OCI-LY7 (cell line): ENCODE measurements around the gene CCNF. TPM values are rescaled to one million over a fixed set of nuclear protein-coding genes. Genes with fewer than 3 reads are reported as not detected.
A peak's percentile ranks its signal among the peaks of the same experiment; 100 is the strongest.
"Not testable (repeated sequence)": the region's sequence is repeated elsewhere in the genome, so short reads cannot be mapped to it uniquely, and the experiment has no call there.

Experiments
- BruUV-seq: library from RNA; stranded (reverse); fragments of 400-500 nt; replicated peaks from 2 replicates; lab custom pipeline; 2021; lab: Mats Ljungman, UMichigan
- CTCF ChIA-PET: fragments of 300-600 bp; sonication (Branson Sonifier 250); formaldehyde crosslinking; loops from one replicate; lab custom pipeline; 2022; ENCODE audit warnings: antibody characterized with exemption; ENCODE audit not compliant: unreplicated experiment; lab: Charles Lee
- POLR2A ChIA-PET: fragments of 300-600 bp; sonication (Branson Sonifier 250); formaldehyde crosslinking; loops from one replicate; lab custom pipeline; 2022; ENCODE audit warnings: antibody characterized with exemption; lab: Charles Lee
- DNase-seq: peaks from one replicate; pipeline ENCODE4 v3.0.0-alpha.2; 2015; ENCODE audit warnings: low spot score
- H2AFZ ChIP-seq: fragments of 200-600 bp; sonication (generic), shearing (Covaris generic); 2 replicates; pipeline ENCODE4 v1.6.1; 2014; ENCODE audit warnings: mild to moderate bottlenecking, antibody characterized with exemption, low read length, moderate library complexity
- H3K27ac ChIP-seq: fragments of 200-600 bp; sonication (generic); 2 replicates; pipeline ENCODE4 v1.5.1; 2014; ENCODE audit warnings: mixed run types, low read depth, mild to moderate bottlenecking, moderate library complexity, low read length, inconsistent platforms; ENCODE audit not compliant: poor library complexity, severe bottlenecking
- H3K36me3 ChIP-seq: fragments of 200-600 bp; sonication (generic); 2 replicates; pipeline ENCODE4 v1.6.1; 2014; ENCODE audit warnings: mild to moderate bottlenecking, antibody characterized with exemption, low read length, moderate library complexity, mixed read lengths; ENCODE audit not compliant: insufficient read depth
- H3K4me1 ChIP-seq: fragments of 200-600 bp; sonication (generic); 2 replicates; pipeline ENCODE4 v1.5.1; 2014; ENCODE audit warnings: mild to moderate bottlenecking, low read length; ENCODE audit not compliant: insufficient read depth, poor library complexity, severe bottlenecking
- H3K4me2 ChIP-seq: fragments of 200-600 bp; sonication (generic); 2 replicates; pipeline ENCODE4 v1.6.1; 2014; ENCODE audit warnings: mild to moderate bottlenecking, low read length
- H3K4me3 ChIP-seq: fragments of 200-600 bp; sonication (generic); 2 replicates; pipeline ENCODE4 v1.5.1; 2014; ENCODE audit warnings: mild to moderate bottlenecking, low read depth, low read length; ENCODE audit not compliant: poor library complexity, severe bottlenecking
- H3K79me2 ChIP-seq: fragments of 200-600 bp; sonication (generic); 2 replicates; pipeline ENCODE4 v1.6.1; 2016; ENCODE audit warnings: low read depth, mild to moderate bottlenecking, low read length, moderate library complexity, mixed read lengths; ENCODE audit not compliant: insufficient read depth
- H3K9me2 ChIP-seq: fragments of 200-600 bp; sonication (generic); 2 replicates; pipeline ENCODE4 v1.6.1; 2016; ENCODE audit warnings: mild to moderate bottlenecking, low read length, mixed read lengths; ENCODE audit not compliant: insufficient read depth
- H3K9me3 ChIP-seq: fragments of 200-600 bp; sonication (generic); 2 replicates; pipeline ENCODE4 v1.6.1; 2014; ENCODE audit warnings: mild to moderate bottlenecking, mixed run types, low read length, mixed read lengths
- H4K20me1 ChIP-seq: fragments of 200-600 bp; sonication (generic); 2 replicates; pipeline ENCODE4 v1.6.1; 2014; ENCODE audit warnings: mild to moderate bottlenecking, antibody characterized with exemption, low read length, moderate library complexity, mixed read lengths; ENCODE audit not compliant: insufficient read depth
- CTCF ChIP-seq: fragments of 200-600 bp; sonication (generic); conservative IDR thresholded peaks from 2 replicates; pipeline ENCODE4 v1.5.1; 2014; ENCODE audit warnings: mild to moderate bottlenecking, antibody characterized with exemption, low read length, moderate library complexity, mixed read lengths
- EZH2phosphoT487 ChIP-seq: fragments of 200-600 bp; sonication (generic); IDR thresholded peaks from 2 replicates; pipeline ENCODE4 v1.6.1; 2018; ENCODE audit warnings: low read depth, borderline replicate concordance, mild to moderate bottlenecking, mixed run types, antibody characterized with exemption, low read length, moderate library complexity, mixed read lengths
- intact Hi-C: fragments of 100-400 bp; cut with micrococcal nuclease; formaldehyde crosslinking; loops from one replicate; pipeline ENCODE4 v1.10.0; 2022; ENCODE audit not compliant: unreplicated experiment
- total RNA-seq, 2 experiments: library from RNA; depleted of rRNA in 1 of 2; stranded (reverse); fragments of >200 nt in 1 of 2; shearing (Covaris generic) in 1 of 2; gene quantifications; 2 replicates each; pipeline ENCODE4 v1.2.3, GENCODE V29; 2014 to 2022

The CCNF gene
- total RNA-seq, 2 experiments from 2014 or later: 82.1 to 83.3 TPM

- Histone ChIP-seq H3K4me2 (no peak overlapping the region), H4K20me1 (no peaks in the 10 kb centered on the region), H3K9me3 (no peaks in the 10 kb centered on the region), H3K27ac (no peak overlapping the region), H3K4me1 (peaks cover 17% of the 10 kb centered on the region), H3K36me3 (peaks cover 90% of the 10 kb centered on the region), H3K9me2 (no peaks in the 10 kb centered on the region), H2AFZ (no peak overlapping the region), H3K4me3 (no peak overlapping the region), H3K79me2 (peaks cover 10% of the 10 kb centered on the region; the same call in 1 of the 2 replicates)
- TF ChIP-seq CTCF: no peak
- no peak for TF ChIP-seq EZH2phosphoT487
- intact Hi-C loops: no loop called here
- ChIA-PET POLR2A (no interaction called here), CTCF (no interaction called here)
- no peak for DNase-seq
- BruUV-seq: no TSS peak
Measured at GRCh38 chr16:2437032-2437790, 8.0 kb downstream of the CCNF start.

DNA sequence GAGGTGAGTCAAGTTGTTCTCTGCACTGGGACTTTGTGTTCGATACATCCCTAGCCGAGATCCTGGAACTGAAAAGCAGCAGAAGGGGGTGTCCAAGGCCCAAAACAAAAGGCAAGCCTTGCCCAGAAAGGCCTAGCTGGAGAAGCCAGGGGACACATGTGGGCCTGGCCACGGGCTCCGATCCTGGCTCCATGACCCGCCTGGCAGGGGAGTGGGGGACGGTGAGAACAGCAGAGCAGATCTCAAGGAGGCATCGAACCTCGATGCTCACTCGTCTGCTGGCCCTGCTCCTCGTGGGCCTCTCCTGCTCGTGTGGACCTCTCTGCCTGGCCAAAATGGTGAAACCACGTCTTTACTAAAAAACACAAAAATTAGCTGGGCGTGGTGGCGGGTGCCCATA, 8.9 kb downstream of the CCNF start:
- Histone ChIP-seq H3K36me3 (peaks cover 82% of the 10 kb centered on the region), H3K4me2 (no peak overlapping the region), H4K20me1 (no peaks in the 10 kb centered on the region), H2AFZ (no peak overlapping the region), H3K9me3 (no peaks in the 10 kb centered on the region), H3K79me2 (peaks cover under 1% of the 10 kb centered on the region; the same call in 1 of the 2 replicates), H3K4me1 (peaks cover 17% of the 10 kb centered on the region), H3K4me3 (no peak overlapping the region), H3K27ac (no peak overlapping the region), H3K9me2 (no peaks in the 10 kb centered on the region)
- DNase-seq: no peak
- ChIA-PET CTCF (no interaction called here), POLR2A (interaction anchor here (0.7 kb wide), 1 partner anchor 234 kb away, joined by 3 read pairs; no protein-coding TSS in a partner anchor)
- TF ChIP-seq CTCF (no peak), EZH2phosphoT487 (no peak)
- BruUV-seq: TSS peak; percentile 25
- intact Hi-C loops: no loop called here

- H3K4me1 ChIP-seq: peaks cover 17% of the 10 kb centered on the region
- DNase-seq: no peak
- H2AFZ ChIP-seq: no peak overlapping the region
- no TSS peak for BruUV-seq
- H3K4me2 ChIP-seq: peak overlapping the region; percentile 28; the same call in 1 of the 2 replicates
- intact Hi-C loops: no loop called here
- H3K79me2 ChIP-seq: no peaks in the 10 kb centered on the region
- TF ChIP-seq CTCF (no peak), EZH2phosphoT487 (no peak)
- H3K9me2 ChIP-seq: no peaks in the 10 kb centered on the region
- no peaks in the 10 kb centered on the region for H4K20me1 ChIP-seq
- POLR2A ChIA-PET: interaction anchor here (0.5 to 0.6 kb wide), 2 partner anchors 30 to 297 kb away, joined by 3 to 4 read pairs; no protein-coding TSS in a partner anchor
- H3K36me3 ChIP-seq: peaks cover 83% of the 10 kb centered on the region
- CTCF ChIA-PET: interaction anchor here (0.6 to 2.0 kb wide), 2 partner anchors 9 to 17 kb away, joined by 3 to 7 read pairs; partner anchors contain the start of gene CCNF
- H3K9me3 ChIP-seq: no peaks in the 10 kb centered on the region
- no peak overlapping the region for H3K4me3 ChIP-seq
- H3K27ac ChIP-seq: peak overlapping the region; percentile 55
Measured at GRCh38 chr16:2439598-2439997, 10.4 kb downstream of the CCNF start.

- DNase-seq, H3K9me2 ChIP-seq, intact Hi-C loops, H3K9me3 ChIP-seq, H3K79me2 ChIP-seq, BruUV-seq, H4K20me1 ChIP-seq, H3K4me3 ChIP-seq, H3K27ac ChIP-seq, H2AFZ ChIP-seq, H3K4me2 ChIP-seq: not testable (repeated sequence)
- Histone ChIP-seq H3K4me1 (peaks cover 17% of the 10 kb centered on the region), H3K36me3 (peaks cover 84% of the 10 kb centered on the region)
- ChIA-PET CTCF (interaction anchor here (2.0 kb wide), 1 partner anchor 11 kb away, joined by 7 read pairs; the partner anchor contains the start of gene CCNF), POLR2A (interaction anchor here (1.0 kb wide), 1 partner anchor 18 kb away, joined by 3 read pairs; the partner anchor contains the start of gene TEDC2)
Measured at GRCh38 chr16:2441143-2441804, 12.0 kb downstream of the CCNF start.
